Kidney (tissue), 14 donors: ENCODE measurements around the gene PANK2. TPM values are rescaled to one million over a fixed set of nuclear protein-coding genes. Genes with fewer than 3 reads are reported as not detected.

ENCODE experiments used
- DNase-seq, 5 donors: peaks; one replicate each; pipeline ENCODE4 v3.0.0-alpha.2; 2013 to 2020
- FAIRE-seq: peaks from 2 replicates; lab custom pipeline; 2012; peaks lifted over from hg19 to GRCh38; lab: Jason Lieb, UNC
- H3K27ac ChIP-seq, 2 donors: one replicate each; pipeline ENCODE4 v1.7.0; 2013; ENCODE audit warnings: low read depth in 2 of 2, low read length in 2 of 2, inconsistent platforms in 1 of 2
- H3K27me3 ChIP-seq: one replicate; pipeline ENCODE4 v1.7.1; 2013; ENCODE audit warnings: low read length, inconsistent platforms; ENCODE audit not compliant: control insufficient read depth, insufficient read depth
- H3K36me3 ChIP-seq, 3 donors: one replicate each; pipeline versions ENCODE4 v1.7.0 to v1.7.1; 2013; ENCODE audit warnings: low read length in 3 of 3, control low read depth in 1 of 3, inconsistent platforms in 1 of 3; ENCODE audit not compliant: insufficient read depth in 3 of 3, control insufficient read depth in 2 of 3
- H3K4me1 ChIP-seq, 3 donors: one replicate each; pipeline versions ENCODE4 v1.7.0 to v1.7.1; 2013; ENCODE audit warnings: low read length in 3 of 3, inconsistent platforms in 1 of 3, low read depth in 1 of 3; ENCODE audit not compliant: control insufficient read depth in 2 of 3, insufficient read depth in 2 of 3
- H3K4me3 ChIP-seq, 3 donors: one replicate each; pipeline versions ENCODE4 v1.7.0 to v1.8.1; 2013; ENCODE audit warnings: low read length in 3 of 3, control low read depth in 1 of 3, inconsistent platforms in 1 of 3
- H3K9ac ChIP-seq, 3 donors: one replicate each; pipeline versions ENCODE4 v1.7.0 to v1.7.1; 2013; ENCODE audit warnings: low read length in 3 of 3, control low read depth in 1 of 3, inconsistent platforms in 1 of 3
- H3K9me3 ChIP-seq, 3 donors: one replicate each; pipeline versions ENCODE4 v1.7.0 to v1.7.1; 2013; ENCODE audit warnings: low read length in 3 of 3, control low read depth in 1 of 3, inconsistent platforms in 1 of 3; ENCODE audit not compliant: control insufficient read depth in 2 of 3, insufficient read depth in 1 of 3
- intact Hi-C: fragments of 100-400 bp; cut with DNase I; formaldehyde crosslinking; loops from one replicate; pipeline ENCODE4 v1.11.1; 2022
- polyA plus RNA-seq: library from polyadenylated mRNA; stranded (reverse); fragments of 350-450 nt; fragmentation: Illumina TruSeq; extraction: RNeasy Lipid Tissue Mini Kit (QIAGEN cat#74804); gene quantifications from one replicate; pipeline ENCODE4 v1.2.3, GENCODE V29; 2014; ENCODE audit warnings: low read depth, low replicate concordance; ENCODE audit not compliant: insufficient read depth
- total RNA-seq: library from RNA; stranded (reverse); fragmentation: NEBNext Ultra II Directional; extraction: Animal tissue kit (Norgen Biotek cat#: 25700); gene quantifications from one replicate; pipeline ENCODE4 v1.2.1, GENCODE V29; 2021
- TF ChIP-seq, protein P1 (sequence below): IDR thresholded peaks from 3 replicates; pipeline ENCODE4 v1.5.1; 2012; ENCODE audit warnings: mild to moderate bottlenecking, moderate library complexity, borderline replicate concordance; ENCODE audit not compliant: insufficient read depth; ENCODE audit errors: extremely low read depth
- donor health status: control.
- donor health status: control.
- donor health status: control.
- donor health status: control.
- donor health status: control.
- donor health status: DM: yes; HTN: yes; CAD: no.
- donor health status: Normal renal cell carcinoma (clear cell type).

PANK2 gene
- total and polyA plus RNA-seq, 2 donors from 2014 or later, result 26.8 to 44.9 TPM

DNA sequence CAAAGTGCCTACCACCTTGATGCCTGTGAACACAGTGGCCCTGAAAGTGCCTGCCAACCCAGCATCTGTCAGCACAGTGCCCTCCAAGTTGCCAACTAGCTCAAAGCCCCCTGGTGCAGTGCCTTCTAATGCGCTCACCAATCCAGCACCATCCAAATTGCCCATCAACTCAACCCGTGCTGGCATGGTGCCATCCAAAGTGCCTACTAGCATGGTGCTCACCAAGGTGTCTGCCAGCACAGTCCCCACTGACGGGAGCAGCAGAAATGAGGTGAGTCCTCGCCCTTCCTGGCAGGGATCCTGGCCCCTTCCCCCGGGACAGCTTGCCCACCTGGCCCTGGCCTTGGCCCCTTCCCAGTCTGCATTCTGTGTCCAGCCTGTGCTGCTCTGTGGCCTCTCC lies 24.7 kb upstream of the PANK2 start:
- H3K27me3 ChIP-seq, result no peaks in the 10 kb centered on the region
- TF ChIP-seq, protein P1, sequence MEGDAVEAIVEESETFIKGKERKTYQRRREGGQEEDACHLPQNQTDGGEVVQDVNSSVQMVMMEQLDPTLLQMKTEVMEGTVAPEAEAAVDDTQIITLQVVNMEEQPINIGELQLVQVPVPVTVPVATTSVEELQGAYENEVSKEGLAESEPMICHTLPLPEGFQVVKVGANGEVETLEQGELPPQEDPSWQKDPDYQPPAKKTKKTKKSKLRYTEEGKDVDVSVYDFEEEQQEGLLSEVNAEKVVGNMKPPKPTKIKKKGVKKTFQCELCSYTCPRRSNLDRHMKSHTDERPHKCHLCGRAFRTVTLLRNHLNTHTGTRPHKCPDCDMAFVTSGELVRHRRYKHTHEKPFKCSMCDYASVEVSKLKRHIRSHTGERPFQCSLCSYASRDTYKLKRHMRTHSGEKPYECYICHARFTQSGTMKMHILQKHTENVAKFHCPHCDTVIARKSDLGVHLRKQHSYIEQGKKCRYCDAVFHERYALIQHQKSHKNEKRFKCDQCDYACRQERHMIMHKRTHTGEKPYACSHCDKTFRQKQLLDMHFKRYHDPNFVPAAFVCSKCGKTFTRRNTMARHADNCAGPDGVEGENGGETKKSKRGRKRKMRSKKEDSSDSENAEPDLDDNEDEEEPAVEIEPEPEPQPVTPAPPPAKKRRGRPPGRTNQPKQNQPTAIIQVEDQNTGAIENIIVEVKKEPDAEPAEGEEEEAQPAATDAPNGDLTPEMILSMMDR, result no peak
- FAIRE-seq (no peak), DNase-seq (no peak)
- no peak overlapping the region for H3K27ac ChIP-seq
- no peak overlapping the region for H3K9ac ChIP-seq
- no peak overlapping the region for H3K4me3 ChIP-seq
- intact Hi-C loops, result no loop called here
- no peaks in the 10 kb centered on the region for H3K9me3 ChIP-seq
- peaks cover 2 to 50% (median 38%) of the 10 kb centered on the region in 3 donors for H3K36me3 ChIP-seq
- no peaks in the 10 kb centered on the region for H3K4me1 ChIP-seq

- FAIRE-seq (no peak), DNase-seq (no peak)
- intact Hi-C loops, result no loop called here
- H3K4me1 ChIP-seq, result no peaks in the 10 kb centered on the region
- no peak overlapping the region for H3K27ac ChIP-seq
- H3K9ac ChIP-seq, result no peak overlapping the region
- no peak overlapping the region for H3K4me3 ChIP-seq
- TF ChIP-seq, protein P1, result no peak
- peaks cover 2 to 50% (median 38%) of the 10 kb centered on the region in 3 donors for H3K36me3 ChIP-seq
- H3K9me3 ChIP-seq, result no peaks in the 10 kb centered on the region
- H3K27me3 ChIP-seq, result no peaks in the 10 kb centered on the region
These were observed 23.9 kb upstream of the PANK2 start for GRCh38 chr20:3865152-3865886.

- Histone ChIP-seq H3K4me3 (no peak overlapping the region), H3K27me3 (no peaks in the 10 kb centered on the region), H3K27ac (no peak overlapping the region), H3K9ac (no peak overlapping the region), H3K4me1 (no peaks in the 10 kb centered on the region), H3K36me3 (peaks cover 2 to 50% (median 38%) of the 10 kb centered on the region in 3 donors), H3K9me3 (no peaks in the 10 kb centered on the region)
- TF ChIP-seq, protein P1, result no peak
- intact Hi-C loops, result no loop called here
- FAIRE-seq (no peak), DNase-seq (no peak)
These were observed 23.2 kb upstream of the PANK2 start for GRCh38 chr20:3865887-3866407.
